ENCODE data around the gene CYSTM1.

The CYSTM1 gene

DNA sequence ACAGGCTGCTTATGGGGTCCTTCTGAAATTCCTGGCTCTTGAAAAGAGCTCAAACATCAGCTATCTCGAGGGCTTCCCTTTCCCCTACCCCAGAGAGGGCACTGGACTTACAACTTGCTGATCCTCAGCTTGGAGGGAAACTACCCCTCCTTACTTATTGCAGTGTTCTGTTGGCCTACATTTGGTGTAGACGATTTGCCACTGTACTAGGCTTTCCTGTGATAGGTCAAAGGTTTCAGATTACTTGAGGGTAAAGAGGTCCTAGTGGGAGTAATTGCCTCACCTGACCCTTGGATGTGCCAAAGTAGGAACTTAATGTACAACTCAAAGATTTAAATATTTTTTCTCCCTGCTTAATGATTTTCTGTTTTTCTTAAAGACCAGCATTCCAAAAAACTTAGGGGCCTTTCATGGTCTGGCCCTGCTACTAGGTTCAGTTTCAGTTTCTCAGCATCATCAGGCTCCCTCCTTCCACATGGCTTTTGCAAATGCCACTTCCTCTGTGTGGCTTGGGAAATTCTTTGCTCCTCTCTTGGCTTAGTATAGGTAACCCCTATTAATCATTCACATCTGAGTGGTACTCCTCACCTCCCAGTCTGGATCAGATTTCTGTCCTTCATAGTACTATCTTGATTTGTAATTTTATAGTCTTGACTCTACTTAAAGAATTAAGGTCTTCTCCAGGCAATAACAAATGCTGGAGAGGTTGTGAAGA lies 32.4 kb downstream of the CYSTM1 start:
- no peak overlapping the region for H3K4me3 ChIP-seq (ENCODE audit: low read depth, low read length)
- TF ChIP-seq, protein P1, sequence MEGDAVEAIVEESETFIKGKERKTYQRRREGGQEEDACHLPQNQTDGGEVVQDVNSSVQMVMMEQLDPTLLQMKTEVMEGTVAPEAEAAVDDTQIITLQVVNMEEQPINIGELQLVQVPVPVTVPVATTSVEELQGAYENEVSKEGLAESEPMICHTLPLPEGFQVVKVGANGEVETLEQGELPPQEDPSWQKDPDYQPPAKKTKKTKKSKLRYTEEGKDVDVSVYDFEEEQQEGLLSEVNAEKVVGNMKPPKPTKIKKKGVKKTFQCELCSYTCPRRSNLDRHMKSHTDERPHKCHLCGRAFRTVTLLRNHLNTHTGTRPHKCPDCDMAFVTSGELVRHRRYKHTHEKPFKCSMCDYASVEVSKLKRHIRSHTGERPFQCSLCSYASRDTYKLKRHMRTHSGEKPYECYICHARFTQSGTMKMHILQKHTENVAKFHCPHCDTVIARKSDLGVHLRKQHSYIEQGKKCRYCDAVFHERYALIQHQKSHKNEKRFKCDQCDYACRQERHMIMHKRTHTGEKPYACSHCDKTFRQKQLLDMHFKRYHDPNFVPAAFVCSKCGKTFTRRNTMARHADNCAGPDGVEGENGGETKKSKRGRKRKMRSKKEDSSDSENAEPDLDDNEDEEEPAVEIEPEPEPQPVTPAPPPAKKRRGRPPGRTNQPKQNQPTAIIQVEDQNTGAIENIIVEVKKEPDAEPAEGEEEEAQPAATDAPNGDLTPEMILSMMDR (IDR thresholded peaks at IDR 0.05; ENCODE audit: borderline replicate concordance, insufficient read depth, low read depth, low read length), result no peak

DNA sequence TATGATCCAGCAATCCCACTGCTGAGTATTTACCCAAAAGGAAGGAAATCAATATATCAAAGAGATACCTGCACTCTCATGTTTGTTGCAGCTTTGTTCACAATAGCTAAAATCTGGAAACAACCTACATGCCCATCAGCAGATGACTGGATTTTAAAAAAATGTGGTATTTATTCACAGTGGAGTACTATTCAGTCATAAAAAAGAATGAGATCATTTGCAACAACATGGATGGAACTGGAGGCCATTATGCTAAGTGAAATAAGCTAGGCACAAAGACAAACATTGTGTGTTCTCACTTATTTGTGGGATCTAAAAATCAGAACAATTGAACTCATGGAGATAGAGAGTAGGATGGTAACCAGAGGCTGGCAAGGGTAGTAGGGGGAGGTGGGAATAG lies 33.1 kb downstream of the CYSTM1 start:
- TF ChIP-seq, protein P1 (IDR thresholded peaks at IDR 0.05; ENCODE audit: borderline replicate concordance, insufficient read depth, low read depth, low read length), result no peak
- H3K4me3 ChIP-seq (ENCODE audit: low read depth, low read length), result no peak overlapping the region

DNA sequence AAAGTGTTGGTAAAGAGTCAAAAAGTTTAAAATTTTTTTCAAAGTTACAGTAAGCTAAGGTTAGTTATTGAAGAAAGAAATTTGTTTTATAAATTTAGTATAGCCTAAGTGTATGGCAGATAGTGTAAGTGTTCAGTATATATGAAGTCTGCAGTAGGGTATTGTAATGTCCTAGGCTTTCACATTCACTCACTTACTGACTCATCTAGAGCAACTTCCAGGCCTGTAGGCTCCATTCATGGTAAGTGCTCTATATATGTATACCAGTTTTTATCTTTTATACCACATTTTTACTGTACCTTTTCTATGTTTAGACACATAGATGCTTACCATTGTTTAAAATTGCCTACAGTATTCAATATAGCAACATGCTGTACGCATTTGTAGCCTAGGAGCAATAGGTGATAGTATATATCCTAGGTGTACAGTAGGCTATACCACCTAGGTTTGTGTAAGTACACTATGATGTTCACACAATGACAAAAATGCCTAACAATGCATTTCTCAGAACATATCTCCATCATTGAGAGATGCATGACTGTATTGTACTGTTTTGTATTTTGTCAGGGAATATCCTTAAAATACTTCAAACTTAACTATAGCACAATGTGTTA lies 38.5 kb downstream of the CYSTM1 start:
- no peak overlapping the region for H3K4me3 ChIP-seq (ENCODE audit: low read depth, low read length)

DNA sequence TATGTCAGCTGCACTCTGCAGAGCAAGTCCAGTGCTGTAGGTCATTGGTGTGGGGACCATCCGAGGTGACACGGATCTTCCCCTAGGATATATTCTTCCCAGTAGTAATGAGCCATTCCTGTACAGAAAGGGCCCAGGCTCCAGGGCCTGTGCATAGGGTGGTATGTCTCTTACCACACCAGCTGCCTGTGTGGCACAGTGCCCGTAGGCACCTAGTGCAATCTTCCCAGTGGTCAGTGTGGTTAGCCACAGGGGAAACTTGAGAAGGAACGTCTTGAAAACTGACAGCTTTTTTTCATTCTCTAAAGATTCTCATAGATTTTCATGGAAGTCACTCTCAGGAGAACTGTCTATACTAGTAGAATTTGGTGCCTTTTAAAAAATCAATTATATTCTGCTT lies 39.8 kb downstream of the CYSTM1 start:
- no peak overlapping the region for H3K4me3 ChIP-seq (ENCODE audit: low read depth, low read length)
- TF ChIP-seq, protein P1 (IDR thresholded peaks at IDR 0.05; ENCODE audit: borderline replicate concordance, insufficient read depth, low read depth, low read length), result no peak

More for the DNA sequence above, 38.5 kb downstream of the CYSTM1 start:
- TF ChIP-seq, protein P1 (IDR thresholded peaks at IDR 0.05; ENCODE audit: borderline replicate concordance, insufficient read depth, low read depth, low read length), result no peak

DNA sequence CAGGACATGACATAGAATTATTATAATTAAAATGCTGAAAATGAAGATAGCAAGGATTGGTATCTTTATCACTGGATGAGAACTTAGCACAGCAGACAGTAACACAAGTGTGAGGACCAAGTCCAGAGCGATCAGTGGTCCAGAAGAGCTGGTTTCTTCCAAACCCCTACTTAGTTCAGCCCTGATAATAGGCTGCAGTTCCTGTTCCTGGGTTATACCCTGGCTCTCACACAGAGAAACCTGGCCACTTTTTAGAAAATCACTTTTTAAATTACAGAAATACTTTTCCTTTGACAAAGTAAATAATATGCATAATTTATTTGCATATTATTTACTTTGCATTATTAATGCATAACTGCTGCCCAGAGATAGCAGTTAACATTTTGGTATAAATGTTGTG lies 40.3 kb downstream of the CYSTM1 start:
- TF ChIP-seq, protein P1 (IDR thresholded peaks at IDR 0.05; ENCODE audit: borderline replicate concordance, insufficient read depth, low read depth, low read length), result no peak
- no peak overlapping the region for H3K4me3 ChIP-seq (ENCODE audit: low read depth, low read length)

DNA sequence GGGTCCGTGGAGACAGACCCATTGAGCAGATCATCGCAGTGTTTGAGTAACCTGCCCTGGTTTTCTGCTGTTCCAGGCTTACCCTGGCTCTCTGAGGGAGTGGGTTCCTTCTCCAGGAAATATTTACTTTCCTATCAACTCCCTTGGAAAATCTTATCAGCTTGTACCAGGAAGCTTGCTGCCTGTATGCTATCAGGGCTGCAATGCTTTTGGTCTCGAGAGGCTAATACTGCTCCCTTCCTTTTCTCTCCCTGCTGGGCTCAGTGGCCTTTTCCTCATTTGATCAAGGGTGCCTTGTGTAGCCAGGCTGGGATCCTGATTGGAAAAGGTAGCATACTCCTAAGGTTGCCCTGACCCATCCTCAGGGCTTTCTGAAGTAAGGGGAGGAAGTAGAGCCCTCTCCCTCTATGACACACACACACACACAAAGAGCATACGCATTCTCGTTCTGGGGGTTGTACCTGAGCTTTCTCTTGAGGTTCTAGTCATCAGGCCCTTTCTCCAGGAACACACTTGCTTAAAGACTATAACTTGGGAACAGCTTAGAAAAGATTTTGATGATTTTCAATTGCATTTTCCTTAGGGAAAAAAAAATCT lies 41.6 kb downstream of the CYSTM1 start:
- H3K4me3 ChIP-seq (ENCODE audit: low read depth, low read length), result no peak overlapping the region
- TF ChIP-seq, protein P1 (IDR thresholded peaks at IDR 0.05; ENCODE audit: borderline replicate concordance, insufficient read depth, low read depth, low read length), result no peak
